K562 (cell line): ENCODE data around the gene SNX17. TPM values are rescaled to one million over a fixed set of nuclear protein-coding genes. Genes with fewer than 3 reads are reported as not detected.

Source experiments
- ARID1B ChIP-seq: fragments of 450-650 bp; IDR thresholded peaks from 2 replicates; pipeline ENCODE4 v1.6.1; 2016; ENCODE audit warnings: antibody characterized with exemption, mild to moderate bottlenecking, inconsistent platforms
- BRD9 ChIP-seq: fragments of 450-650 bp; IDR thresholded peaks from 2 replicates; pipeline ENCODE4 v1.6.1; 2018; ENCODE audit warnings: low read depth; ENCODE audit not compliant: partially characterized antibody
- CBX1 ChIP-seq: sonication (generic); IDR thresholded peaks from 2 replicates; pipeline ENCODE4 v1.6.1; 2016; ENCODE audit warnings: antibody characterized with exemption, low read depth, mild to moderate bottlenecking
- CBX2 ChIP-seq: fragments of 200-600 bp; sonication (generic); IDR thresholded peaks from one replicate; pipeline ENCODE4 v1.6.1; 2012; ENCODE audit warnings: mild to moderate bottlenecking, low read length, inconsistent platforms; ENCODE audit not compliant: insufficient read depth, poor library complexity, severe bottlenecking
- FOS ChIP-seq: IDR thresholded peaks from 3 replicates; pipeline ENCODE4 v1.6.1; 2011; ENCODE audit not compliant: insufficient read length; ENCODE audit errors: extremely low read depth
- FOXM1 ChIP-seq, 2 experiments: fragments of 450-650 bp in 1 of 2; sonication (generic) in 1 of 2; formaldehyde crosslinking in 1 of 2; IDR thresholded peaks; 2 replicates each; pipeline versions ENCODE4 v1.6.1 to v1.9.0; 2017 to 2022; ENCODE audit warnings: low read depth in 2 of 2, mild to moderate bottlenecking in 2 of 2, missing genetic modification reagents in 1 of 2, moderate library complexity in 1 of 2
- FUS ChIP-seq: fragments of 200-400 bp; formaldehyde crosslinking; optimal IDR thresholded peaks from 2 replicates; pipeline ENCODE3; 2017; ENCODE audit warnings: low read depth, low read length
- GATAD2A ChIP-seq: fragments of 450-650 bp; IDR thresholded peaks from 2 replicates; pipeline ENCODE4 v1.6.1; 2017
- ILF3 ChIP-seq: fragments of 450-650 bp; IDR thresholded peaks from 2 replicates; pipeline ENCODE4 v1.6.1; 2018; ENCODE audit warnings: antibody characterized with exemption, mild to moderate bottlenecking, moderate library complexity, borderline replicate concordance
- KAT8 ChIP-seq: fragments of 450-650 bp; IDR thresholded peaks from 2 replicates; pipeline ENCODE4 v1.6.1; 2016; ENCODE audit warnings: low read depth, mild to moderate bottlenecking
- LEF1 ChIP-seq: fragments of 450-650 bp; IDR thresholded peaks from 2 replicates; pipeline ENCODE4 v1.6.1; 2016; ENCODE audit warnings: mild to moderate bottlenecking
- RBM34 ChIP-seq: fragments of 200-400 bp; formaldehyde crosslinking; IDR thresholded peaks from 2 replicates; pipeline ENCODE4 v1.6.1; 2018; ENCODE audit warnings: low read length, borderline replicate concordance; ENCODE audit not compliant: insufficient read depth
- RREB1 ChIP-seq: fragments of 250-450 bp; sonication (Bioruptor Pico); IDR thresholded peaks from 2 replicates; pipeline ENCODE4 v1.4.0; 2020
- SAFB ChIP-seq: fragments of 200-400 bp; formaldehyde crosslinking; IDR thresholded peaks from 2 replicates; pipeline ENCODE4 v1.6.1; 2017; ENCODE audit warnings: low read depth, low read length, borderline replicate concordance
- TBP ChIP-seq: optimal IDR thresholded peaks from 2 replicates; pipeline ENCODE3; 2011; ENCODE audit warnings: low read depth, low read length, improper control_type of control experiment
- ZNF134 ChIP-seq: fragments of 250-450 bp; sonication (Bioruptor Pico); conservative IDR thresholded peaks from 2 replicates; pipeline ENCODE4 v1.4.0; 2020
- ZNF143 ChIP-seq: sonication (generic); formaldehyde crosslinking; IDR thresholded peaks from 2 replicates; pipeline ENCODE4 v1.9.0; 2022; ENCODE audit warnings: mild to moderate bottlenecking, missing genetic modification reagents
- ZNF41 ChIP-seq: fragments of 250-450 bp; sonication (Bioruptor Pico); conservative IDR thresholded peaks from 2 replicates; pipeline ENCODE4 v1.4.0; 2020; ENCODE audit warnings: mild to moderate bottlenecking
- ZNF449 ChIP-seq: fragments of 250-450 bp; sonication (Bioruptor Pico); IDR thresholded peaks from 2 replicates; pipeline ENCODE4 v1.8.0; 2022; ENCODE audit warnings: moderate library complexity, mild to moderate bottlenecking, inconsistent platforms
- ZNF699 ChIP-seq: fragments of 250-450 bp; sonication (Bioruptor Pico); IDR thresholded peaks from 2 replicates; pipeline ENCODE4 v1.8.0; 2021; ENCODE audit warnings: mild to moderate bottlenecking, moderate library complexity; ENCODE audit not compliant: insufficient replicate concordance
- ZNF764 ChIP-seq: fragments of 250-450 bp; sonication (Bioruptor Pico); IDR thresholded peaks from 2 replicates; pipeline ENCODE4 v1.4.0; 2020; ENCODE audit warnings: low read depth, mild to moderate bottlenecking, moderate library complexity
- ZNF77 ChIP-seq: fragments of 250-450 bp; sonication (Bioruptor Pico); IDR thresholded peaks from 2 replicates; pipeline ENCODE4 v1.5.0; 2020
- polyA plus RNA-seq, 8 experiments: library from polyadenylated mRNA; depleted of rRNA in 4 of 8; stranded (reverse) in 5 of 8; unstranded in 3 of 8; fragments of >200 nt; fragmentation: Nextera tagmentation in 2 of 8; fragmentation: Illumina TruSeq in 1 of 8; extraction: Ambion mirVana in 2 of 8; extraction: Trizol in 1 of 8; gene quantifications; 2 replicates each; pipeline versions ENCODE4 v1.2.1 to v1.2.3, GENCODE V29; 2011 to 2014; ENCODE audit warnings: inconsistent platforms in 1 of 8, missing spikeins in 1 of 8
- total RNA-seq, 7 experiments: library from RNA; depleted of rRNA in 6 of 7; stranded (reverse); fragments of >200 nt in 6 of 7; fragmentation: Illumina TruSeq in 2 of 7; extraction: Trizol in 2 of 7; gene quantifications; 2 replicates each; pipeline versions ENCODE4 v1.2.1 to v1.2.3, GENCODE V29; 2011 to 2021; ENCODE audit warnings: low replicate concordance in 1 of 7

The SNX17 gene
- total and polyA plus RNA-seq, 9 of the 15 experiments (the other 6 are each of a cell fraction or from before 2014, with no cell fraction given), result 3.0 to 75.7 (median 54.6) TPM

- TF ChIP-seq RREB1 (CRISPR knock-in tag) (0 out of 2 replicates have a peak, but pooled peaks have one; percentile 37), KAT8 (no peak), FOXM1 (IDR thresholded peaks at IDR 0.05; ENCODE audit: low read depth) (no peak), FOXM1 (CRISPR knock-in tag; IDR thresholded peaks at IDR 0.05; ENCODE audit: low read depth) (0 out of 2 replicates have a peak, but pooled peaks have one; percentile 79), ARID1B (no peak), LEF1 (no peak), ZNF41 (no peak), RBM34 (no peak), ZNF77 (no peak), FUS (peak; percentile 37), ZNF449 (CRISPR knock-in tag) (no peak), TBP (peak; percentile 73), GATAD2A (no peak), CBX2 (no peak), BRD9 (no peak), CBX1 (no peak; the same call in 1 of the 2 replicates), FOS (peak; percentile 60), ZNF764 (no peak), ZNF134 (CRISPR knock-in tag) (no peak), ZNF699 (CRISPR knock-in tag) (no peak), SAFB (peak; percentile 70; the same call in 1 of the 2 replicates), ZNF143 (peak; percentile 84), ILF3 (0 out of 2 replicates have a peak, but pooled peaks have one; percentile 50)
Observed at GRCh38 chr2:27380626-27381545, 10.5 kb downstream of the SNX17 start, which contains the start of gene ZNF513 (continued).
